ENCODE measurements around the gene ZNF280D. TPM values are rescaled to one million over a fixed set of nuclear protein-coding genes. Genes with fewer than 3 reads are reported as not detected.

Gene ZNF280D
- total and polyA plus RNA-seq, 2 of the 8 experiments (the other 6 are each of a cell fraction or from before 2014, with no cell fraction given), result 7.4 to 27.5 TPM

DNA sequence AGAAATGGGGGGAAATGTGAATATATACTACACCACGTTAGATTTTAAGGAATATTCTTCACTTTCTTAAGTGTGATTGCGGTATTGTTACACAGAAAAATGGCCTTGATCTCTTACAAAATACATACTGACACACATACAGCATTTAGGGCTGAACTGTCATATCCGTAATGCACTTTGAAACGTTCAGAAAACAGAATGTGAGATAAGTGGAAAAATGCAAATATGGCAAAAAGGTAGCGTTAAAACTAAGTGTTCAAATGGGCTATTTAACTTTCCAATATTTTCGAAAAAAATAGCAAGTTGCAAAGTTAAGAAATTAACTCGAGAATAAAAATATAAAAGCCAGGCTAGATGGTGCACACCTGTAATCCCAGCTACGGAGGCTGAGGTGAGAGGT lies 1.8 kb downstream of the ZNF280D start:
- DNase-seq (ENCODE audit: low read depth in 1 of 2, low spot score in 2 of 2), result no peak
- no peak overlapping the region for H3K14ac ChIP-seq (ENCODE audit: insufficient read length)
- H3K9me3 ChIP-seq (ENCODE audit: insufficient read depth in 2 of 2, low read depth in 1 of 2, low read length in 1 of 2), result peaks cover 12 to 13% of the 10 kb centered on the region in 2 experiments
- WGBS, 2 experiments (ENCODE audit: extremely low coverage in 1 of 2, insufficient coverage in 1 of 2, insufficient read length in 1 of 2, insufficient replicate concordance in 2 of 2, low coverage in 1 of 2, low lambda C conversion rate in 2 of 2, missing lambda C conversion rate in 1 of 2), result 74% methylated on average over 8 of the region's 8 CpGs; no CpG with 5 or more reads in 1 of the 2 experiments
- H3K79me1 ChIP-seq (ENCODE audit: low read depth, low read length), result no peaks in the 10 kb centered on the region
- no peak overlapping the region for H2BK20ac ChIP-seq (ENCODE audit: low read length)
- H2AFZ ChIP-seq (ENCODE audit: low read length), result no peak overlapping the region
- peaks cover 3 to 10% (median 5%) of the 10 kb centered on the region in 4 experiments; a peak in 6 of 7 replicates for H3K4me1 ChIP-seq (replicated peaks in 1 of 4; ENCODE audit: control insufficient read depth in 3 of 4, insufficient read depth in 4 of 4, low read length in 3 of 4)
- no peak overlapping the region for H3K9ac ChIP-seq (replicated peaks in 1 of 4; ENCODE audit: extremely low read depth in 1 of 4, low read depth in 3 of 4, low read length in 3 of 4)
- H3K56ac ChIP-seq (replicated peaks; ENCODE audit: insufficient read length, low read depth, low read length), result no peak overlapping the region
- H2AK5ac ChIP-seq (ENCODE audit: low read depth, low read length), result no peak overlapping the region
- H3K79me2 ChIP-seq (ENCODE audit: control insufficient read depth in 1 of 2, insufficient read depth in 2 of 2, low read length in 2 of 2), result peaks cover 0 to 55% of the 10 kb centered on the region in 2 experiments; a peak in 3 of 4 replicates
- POLR2A ChIA-PET (ENCODE audit: partially characterized antibody), result interaction anchor here (2.3 kb wide), 1 partner anchor 14 kb away, joined by 6 read pairs; no protein-coding TSS in a partner anchor
- TF ChIP-seq BACH1 (IDR thresholded peaks at IDR 0.05; ENCODE audit: low read length) (no peak), BRCA1 (IDR thresholded peaks at IDR 0.05; ENCODE audit: low read depth, low read length) (no peak), SIX5 (IDR thresholded peaks at IDR 0.05; ENCODE audit: low read depth, low read length) (no peak), TCF12 (IDR thresholded peaks at IDR 0.05; ENCODE audit: low read depth, low read length) (no peak)
- no peak overlapping the region for H2BK15ac ChIP-seq (ENCODE audit: low read length)
- H2BK12ac ChIP-seq (ENCODE audit: low read depth, low read length), result no peak overlapping the region
- no peak overlapping the region for H3K4ac ChIP-seq (replicated peaks; ENCODE audit: insufficient read length, low read depth, low read length)
- H2BK5ac ChIP-seq (ENCODE audit: low read depth, low read length), result no peak overlapping the region
- no peaks in the 10 kb centered on the region for H3K23me2 ChIP-seq (ENCODE audit: low read depth, low read length)
- H3K4me3 ChIP-seq (ENCODE audit: extremely low read depth in 1 of 4, insufficient read depth in 2 of 4, low read depth in 3 of 4, low read length in 4 of 4), result peak overlapping the region in 1 of 4 experiments; percentile 82; a peak in 2 of 8 replicates
- no peak overlapping the region for H3K23ac ChIP-seq (ENCODE audit: insufficient read length)
- H3K27me3 ChIP-seq (replicated peaks in 1 of 4; ENCODE audit: control insufficient read depth in 3 of 4, extremely low read depth in 1 of 4, insufficient read depth in 3 of 4, low read length in 3 of 4), result peaks cover 0 to 4% (median 4%) of the 10 kb centered on the region in 4 experiments; a peak in 3 of 7 replicates
- no peaks in the 10 kb centered on the region for H4K20me1 ChIP-seq (replicated peaks in 1 of 2; ENCODE audit: control insufficient read depth in 1 of 2, insufficient read depth in 2 of 2, low read length in 2 of 2)
- FAIRE-seq, result no peak
- no peak overlapping the region for H4K91ac ChIP-seq (replicated peaks; ENCODE audit: insufficient read length, low read length)
- H4K5ac ChIP-seq (ENCODE audit: insufficient read length, low read depth, low read length), result peak overlapping the region; percentile 15
- H3K36me3 ChIP-seq (ENCODE audit: control insufficient read depth in 2 of 4, insufficient read depth in 4 of 4, low read length in 3 of 4), result peaks cover 0 to 2% (median 0%) of the 10 kb centered on the region in 4 experiments; a peak in 1 of 8 replicates
- CTCF ChIA-PET (ENCODE audit: partially characterized antibody), result no interaction called here
- peak overlapping the region; percentile 60 to 67; a peak in 2 of 4 replicates for H3K4me2 ChIP-seq (ENCODE audit: insufficient read depth in 1 of 2, low read depth in 2 of 2, low read length in 2 of 2)
- H3K18ac ChIP-seq (ENCODE audit: extremely low read depth, low read length), result no peak overlapping the region
- no peak overlapping the region for H2BK120ac ChIP-seq (replicated peaks; ENCODE audit: low read depth, low read length)
- H4K8ac ChIP-seq (ENCODE audit: extremely low read depth, insufficient read depth, low read length), result no peak overlapping the region
- no peak overlapping the region for H3K27ac ChIP-seq (ENCODE audit: low read depth, low read length)

Measured in H1 (cell line).